Esophagus squamous epithelium (tissue), 4 donors: ENCODE results near the gene TMPRSS3.

Experiments
- CTCF ChIP-seq, 6 experiments: fragments of 450-650 bp in 4 of 6; fragments of 200-600 bp in 2 of 6; sonication (generic) in 2 of 6; IDR thresholded peaks; one replicate each; pipeline ENCODE4 v1.5.1; 2016 to 2019; ENCODE audit warnings: antibody characterized with exemption in 6 of 6, mild to moderate bottlenecking in 4 of 6, moderate library complexity in 4 of 6
- POLR2A ChIP-seq, 4 donors: fragments of 450-650 bp; IDR thresholded peaks; one replicate each; pipeline ENCODE4 v1.6.1; 2017; ENCODE audit warnings: antibody characterized with exemption in 4 of 4, mild to moderate bottlenecking in 4 of 4, moderate library complexity in 3 of 4

- TF ChIP-seq CTCF (IDR thresholded peaks at IDR 0.05) (no peak), POLR2A (IDR thresholded peaks at IDR 0.05) (no peak)
Observed at GRCh38 chr21:42337276-42337675, 58.6 kb downstream of the TMPRSS3 start.
